ENCODE data around the gene RAB4B.
"Not testable (repeated sequence)": the region's sequence is repeated elsewhere in the genome, so short reads cannot be mapped to it uniquely, and the experiment has no call there.

The RAB4B gene, protein sequence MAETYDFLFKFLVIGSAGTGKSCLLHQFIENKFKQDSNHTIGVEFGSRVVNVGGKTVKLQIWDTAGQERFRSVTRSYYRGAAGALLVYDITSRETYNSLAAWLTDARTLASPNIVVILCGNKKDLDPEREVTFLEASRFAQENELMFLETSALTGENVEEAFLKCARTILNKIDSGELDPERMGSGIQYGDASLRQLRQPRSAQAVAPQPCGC

DNA sequence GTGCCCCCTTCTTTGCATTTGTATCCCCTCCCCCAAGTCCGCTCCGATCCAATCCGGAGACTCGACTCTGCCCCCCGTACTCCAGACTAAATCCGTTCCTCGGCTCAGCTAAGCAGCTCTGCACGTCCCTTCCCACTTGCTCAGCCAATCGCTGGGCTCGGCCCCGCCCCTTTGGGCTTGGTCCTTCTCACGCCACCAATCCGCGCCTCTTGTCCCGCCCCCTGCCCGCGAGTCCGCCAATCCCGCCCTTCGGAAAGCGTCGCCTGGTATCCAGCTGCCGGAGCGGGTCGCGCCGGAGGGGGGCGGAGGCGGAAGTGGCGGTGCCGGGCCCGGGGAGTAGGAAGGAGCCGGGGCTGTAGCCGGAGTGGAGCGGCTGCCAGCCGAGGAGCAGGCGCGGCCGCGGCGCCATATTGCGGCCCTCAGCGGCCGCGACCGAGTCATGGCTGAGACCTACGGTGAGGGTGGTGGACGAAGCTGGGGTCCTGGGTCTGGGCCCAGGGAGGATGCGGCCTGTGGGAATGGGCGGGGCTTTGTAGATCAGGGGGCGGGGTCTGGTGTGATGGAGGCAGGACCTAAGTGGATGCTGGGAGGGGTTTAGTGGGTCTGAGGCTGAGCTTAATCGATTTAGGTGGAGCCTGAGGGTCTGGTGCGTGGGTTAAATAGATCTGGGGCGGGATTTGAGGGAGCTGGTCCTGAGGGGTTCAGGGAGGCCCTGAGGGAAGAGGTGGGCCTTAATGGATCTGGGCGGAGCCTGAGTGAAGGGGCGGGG lies at the start of gene RAB4B:
TSS of gene RAB4B (plus strand) at position 311 of the 769 bp plus-strand sequence. CDS start at position 440, 129 bp downstream.
- peak; percentile 100 for DNase-seq (ENCODE audit: low read depth, low spot score)

DNA sequence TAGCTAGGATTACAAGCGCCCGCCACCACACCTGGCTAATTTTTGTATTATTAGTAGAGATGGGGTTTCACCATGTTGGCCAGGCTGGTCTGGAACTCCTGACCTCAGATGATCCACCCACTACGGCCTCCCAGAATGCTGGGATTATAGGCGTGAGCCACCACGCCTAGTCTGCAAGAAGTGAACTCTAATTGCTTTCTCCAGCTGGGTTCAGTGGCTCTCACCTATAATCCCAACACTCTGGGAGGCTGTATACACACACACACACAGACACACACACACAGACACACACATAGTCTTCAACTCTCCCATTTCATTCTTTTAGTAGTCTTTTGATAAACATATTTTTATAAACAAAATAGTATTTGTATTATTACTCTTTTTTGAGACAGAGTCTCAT lies 48.0 kb upstream of the RAB4B start:
- not testable (repeated sequence) for DNase-seq (ENCODE audit: low read depth, low spot score)

DNA sequence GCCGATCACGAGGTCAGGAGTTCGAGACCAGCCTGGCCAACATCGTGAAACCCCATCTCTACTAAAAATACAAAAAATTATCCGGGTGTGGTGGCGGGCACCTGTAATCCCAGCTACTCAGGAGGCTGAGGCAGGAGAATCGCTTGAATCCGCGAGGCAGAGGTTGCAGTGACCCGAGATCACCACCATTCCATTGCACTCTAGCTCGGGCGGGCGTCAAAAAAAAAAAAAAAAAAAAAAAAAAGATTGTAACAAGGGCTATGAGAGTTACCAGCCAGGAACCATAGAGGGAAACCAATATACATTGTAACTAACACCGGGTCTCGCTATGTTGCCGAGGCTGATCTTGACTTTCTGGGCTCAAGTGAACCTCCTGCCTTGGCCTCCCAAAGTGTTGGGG lies 45.7 kb upstream of the RAB4B start:
- DNase-seq (ENCODE audit: low read depth, low spot score), result not testable (repeated sequence)

DNA sequence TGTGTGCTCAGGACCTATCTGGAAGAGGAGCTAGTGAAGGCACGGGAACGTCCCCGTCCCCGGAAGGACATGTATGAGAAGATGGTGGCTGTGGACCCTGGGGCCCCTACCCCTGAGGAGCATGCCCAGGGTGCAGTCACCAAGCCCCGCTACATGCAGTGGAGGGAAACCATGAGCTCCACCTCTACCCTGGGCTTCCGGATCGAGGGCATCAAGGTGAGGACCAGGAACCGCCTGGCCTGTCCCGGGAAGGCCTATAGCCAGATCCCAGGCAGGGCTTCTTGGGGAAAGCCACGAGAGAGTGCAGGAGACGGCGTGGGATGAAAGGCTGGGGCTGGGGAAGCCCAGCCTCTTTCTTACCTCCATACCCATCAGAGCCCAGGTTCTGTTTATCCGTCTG lies 44.9 kb upstream of the RAB4B start:
- DNase-seq (ENCODE audit: low read depth, low spot score), result no peak

DNA sequence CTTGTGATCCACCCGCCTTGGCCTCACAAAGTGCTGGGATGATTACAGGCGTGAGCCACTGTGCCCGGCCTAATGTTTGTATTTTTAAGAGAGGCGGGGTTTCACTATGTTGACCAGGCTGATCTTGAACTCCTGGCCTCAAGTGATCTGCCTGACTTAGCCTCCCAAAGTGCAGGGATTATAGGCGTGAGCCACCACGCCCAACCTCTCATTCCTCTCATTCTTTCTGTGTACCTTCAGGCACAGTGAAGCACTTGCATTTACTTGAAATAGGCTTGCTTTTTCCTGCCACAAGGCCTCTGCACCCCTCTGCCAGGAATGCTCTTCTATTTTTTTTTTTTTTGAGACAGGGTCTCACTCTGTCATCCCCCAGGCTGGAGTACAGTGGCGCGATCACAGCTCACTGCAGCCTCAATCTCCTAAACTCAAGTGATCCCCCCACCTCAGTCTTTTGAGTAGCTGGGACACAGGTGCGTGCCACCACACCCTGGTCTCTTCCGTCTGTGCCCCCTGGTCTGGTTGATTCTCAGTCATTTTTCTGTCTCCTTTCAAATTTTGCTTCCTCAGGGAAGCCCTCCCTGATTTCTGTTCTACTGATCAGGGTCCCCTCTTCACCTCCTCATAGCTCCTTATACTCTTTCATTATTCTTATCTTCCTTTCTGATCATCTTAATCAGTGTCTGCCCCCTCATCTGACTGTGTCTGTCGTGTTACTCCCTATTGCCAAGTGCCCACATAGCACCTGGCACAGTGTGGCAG lies 42.9 kb upstream of the RAB4B start:
- no peak for DNase-seq (ENCODE audit: low read depth, low spot score)

DNA sequence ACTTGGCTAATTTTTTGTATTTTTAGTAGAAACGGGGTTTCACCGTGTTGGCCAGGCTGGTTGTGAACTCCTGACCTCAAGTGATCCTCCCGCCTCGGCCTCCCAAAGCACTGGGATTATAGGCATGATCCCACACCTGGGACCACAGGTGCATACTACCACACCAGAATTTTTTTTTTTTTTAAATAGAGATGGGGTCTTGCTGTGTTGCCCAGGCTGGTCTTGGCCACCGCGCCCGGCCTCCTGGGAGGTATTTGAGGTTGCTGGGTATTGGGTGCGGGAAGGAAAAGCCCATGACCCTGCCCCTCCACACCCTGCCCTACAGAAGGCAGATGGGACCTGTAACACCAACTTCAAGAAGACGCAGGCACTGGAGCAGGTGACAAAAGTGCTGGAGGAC lies 41.4 kb upstream of the RAB4B start:
- no peak for DNase-seq (ENCODE audit: low read depth, low spot score)

DNA sequence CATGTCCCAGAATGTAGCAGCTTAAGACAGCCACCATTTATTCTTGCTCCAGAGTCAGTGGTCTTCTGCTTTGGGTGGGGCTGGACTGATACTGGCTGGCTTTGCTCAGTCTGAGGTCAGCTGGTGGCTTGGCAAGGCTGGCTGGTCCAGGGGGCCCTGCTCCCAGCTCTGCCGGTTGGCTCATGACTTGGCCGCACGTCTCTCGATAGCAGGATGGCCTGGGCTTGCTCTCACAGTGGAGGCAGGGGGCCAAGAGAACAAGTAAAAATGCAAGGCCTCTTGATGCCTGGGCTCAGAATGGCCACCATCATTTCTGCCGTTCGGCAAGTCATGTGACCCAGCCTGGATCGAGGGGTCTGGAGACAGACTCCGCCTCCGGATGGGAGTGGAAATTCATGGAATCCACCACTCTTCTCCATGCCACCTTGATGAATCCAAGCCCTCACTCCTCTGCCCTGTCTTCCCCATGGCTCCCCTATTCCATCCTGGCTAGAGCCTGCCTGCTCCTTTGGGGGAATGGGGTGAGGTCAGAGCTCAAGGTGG lies 40.9 kb upstream of the RAB4B start:
- DNase-seq (ENCODE audit: low read depth, low spot score), result no peak

DNA sequence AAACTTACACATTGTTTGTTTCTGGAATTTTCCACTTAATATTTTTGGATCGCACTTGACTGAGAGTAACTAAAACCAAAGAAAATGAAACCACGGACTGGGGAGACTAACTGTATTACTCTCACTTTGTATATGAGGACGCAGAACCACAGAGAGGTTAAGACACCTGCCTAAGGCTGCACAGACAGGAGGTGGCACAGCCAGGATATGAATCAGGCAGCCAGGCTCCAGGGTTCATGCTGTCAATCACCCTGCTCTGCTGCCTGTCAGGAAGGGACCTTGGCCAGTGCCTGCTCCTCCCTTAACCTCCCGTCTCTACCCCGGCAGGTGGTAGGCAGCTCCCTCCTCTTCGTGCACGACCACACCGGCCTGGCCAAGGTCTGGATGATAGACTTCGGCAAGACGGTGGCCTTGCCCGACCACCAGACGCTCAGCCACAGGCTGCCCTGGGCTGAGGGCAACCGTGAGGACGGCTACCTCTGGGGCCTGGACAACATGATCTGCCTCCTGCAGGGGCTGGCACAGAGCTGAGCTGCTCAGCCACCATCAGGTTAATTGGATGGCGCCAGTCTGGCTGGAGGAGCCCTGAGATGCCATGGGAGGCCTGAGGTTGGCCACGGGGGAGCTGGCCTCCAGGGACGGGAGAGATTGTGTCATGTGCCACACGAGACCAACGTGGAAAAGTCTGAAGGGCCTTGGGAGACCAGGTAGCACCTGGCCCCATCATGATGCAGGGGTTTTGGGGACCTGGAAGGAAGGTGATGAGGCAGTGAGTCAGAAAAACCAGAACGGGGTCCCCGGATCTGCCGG lies 38.8 kb upstream of the RAB4B start:
- no peak for DNase-seq (ENCODE audit: low read depth, low spot score)

DNA sequence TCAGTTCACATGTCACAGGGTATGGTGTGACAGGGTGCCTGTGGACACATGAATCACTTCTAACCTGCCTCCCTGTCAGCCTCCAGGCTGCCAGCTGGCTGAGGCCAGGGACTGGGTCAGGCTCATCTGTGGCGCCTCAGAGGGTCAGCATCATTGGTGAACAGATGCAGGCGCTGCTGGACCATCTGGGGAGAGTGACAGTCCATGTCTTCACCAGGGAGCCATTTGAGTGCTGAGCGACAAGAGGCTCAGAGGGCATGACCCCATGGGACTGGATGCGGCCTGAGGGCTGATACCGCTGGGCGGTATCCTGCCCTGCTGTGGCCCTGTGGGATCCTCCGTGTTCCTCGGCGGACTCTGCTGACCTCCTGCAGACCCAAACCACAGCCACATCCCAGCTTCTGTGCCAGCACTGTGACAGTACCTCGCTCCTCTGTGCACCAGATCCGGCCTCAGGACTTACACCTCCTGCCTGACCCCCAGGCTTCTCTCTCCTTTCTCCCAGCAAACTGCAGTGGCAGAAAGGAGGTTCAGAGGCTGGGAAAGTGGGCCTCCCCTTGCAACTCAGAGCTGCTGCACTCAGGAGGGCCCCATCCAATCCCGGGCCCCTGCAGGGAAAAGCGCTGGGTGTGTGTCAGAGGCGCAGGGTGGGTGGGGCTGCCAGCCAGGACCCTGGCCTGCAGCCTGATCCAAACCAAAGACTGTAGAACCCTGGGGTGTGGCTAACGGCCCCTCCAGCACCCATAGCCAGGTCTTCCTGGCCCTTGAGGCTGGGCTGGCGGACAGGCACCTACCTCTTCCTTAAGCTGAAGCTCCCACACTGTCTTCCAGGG lies 38.0 kb upstream of the RAB4B start:
- no peak for DNase-seq (ENCODE audit: low read depth, low spot score)

DNA sequence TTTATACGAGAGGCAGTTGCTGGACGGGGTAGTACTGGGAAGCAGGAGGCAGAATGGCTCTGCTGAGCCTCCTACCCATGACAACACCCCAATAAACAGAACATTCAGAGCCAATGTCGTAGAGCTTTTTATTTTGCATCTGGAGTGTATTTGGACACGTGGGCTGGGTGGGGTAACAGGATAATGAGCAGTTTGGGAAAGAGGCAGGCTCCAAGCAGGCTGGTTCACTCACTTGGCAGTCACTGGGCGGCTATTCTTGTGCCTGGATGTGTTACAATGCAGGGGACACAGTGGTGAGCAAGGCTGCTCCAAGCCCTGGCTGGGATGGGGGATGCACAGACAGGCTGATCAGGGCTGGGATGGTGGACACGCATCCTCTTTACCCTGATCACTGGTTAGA lies 37.3 kb upstream of the RAB4B start:
- DNase-seq (ENCODE audit: low read depth, low spot score), result no peak

DNA sequence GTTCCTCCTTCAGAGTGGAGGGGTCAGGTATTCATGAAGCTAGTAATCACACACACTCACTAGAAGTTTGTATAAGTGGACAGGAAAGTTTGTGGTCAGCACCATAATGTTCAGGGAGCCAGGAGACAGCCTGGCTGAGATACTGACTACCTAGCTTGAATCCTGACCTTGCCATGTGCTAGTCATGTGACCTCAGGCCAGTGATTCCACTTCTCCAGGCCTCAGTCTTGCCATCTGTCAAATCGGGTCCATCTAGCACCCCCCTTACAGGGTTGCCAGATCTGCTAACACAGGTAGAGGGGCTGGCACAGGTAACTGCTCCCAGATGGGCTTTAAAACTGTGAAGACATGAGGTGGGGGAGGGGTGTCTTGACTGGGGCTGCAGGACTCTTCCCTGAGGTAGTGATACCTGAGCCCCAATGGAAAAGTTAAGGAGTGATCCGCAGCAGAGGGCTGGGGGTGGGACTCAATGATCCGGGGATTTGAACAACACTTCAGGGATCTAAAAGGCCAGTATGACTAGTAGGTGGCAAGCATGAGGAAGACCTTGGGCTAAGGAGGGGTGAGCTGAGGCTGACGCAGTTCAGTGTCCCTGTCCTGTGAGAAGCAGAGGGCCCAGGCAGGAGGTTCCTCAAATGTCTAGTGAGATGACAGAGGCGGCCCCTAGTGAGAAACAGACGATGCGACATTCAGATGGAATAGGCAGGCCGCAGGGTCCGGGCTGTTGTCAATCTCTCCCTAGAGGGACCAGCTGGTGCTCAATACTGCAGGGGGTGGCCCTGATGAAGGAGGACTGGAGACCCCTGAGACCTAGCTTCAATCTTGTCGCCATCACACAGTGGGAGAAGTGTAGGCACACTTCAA lies 36.3 kb upstream of the RAB4B start:
- DNase-seq (ENCODE audit: low read depth, low spot score), result no peak

DNA sequence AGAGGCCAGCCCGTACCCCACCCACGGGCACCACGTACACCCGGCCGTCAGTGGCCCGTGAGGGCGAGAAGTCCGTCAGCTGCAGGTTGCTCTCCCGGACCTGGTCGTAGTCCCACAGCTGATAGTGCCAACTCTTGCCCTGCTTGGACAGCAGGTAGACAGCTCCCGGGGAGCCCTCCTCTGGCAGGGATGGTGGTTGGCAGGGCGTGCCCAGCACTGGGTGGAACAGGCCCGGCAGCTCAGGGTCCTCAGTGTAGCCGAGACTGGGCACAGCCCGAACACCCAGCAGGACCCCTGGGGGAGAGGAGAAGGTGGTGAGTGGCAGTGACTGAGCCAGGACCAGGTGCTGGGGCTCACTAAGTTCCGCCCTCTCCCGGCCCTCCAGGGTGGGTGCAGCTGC lies 35.6 kb upstream of the RAB4B start:
- no peak for DNase-seq (ENCODE audit: low read depth, low spot score)

DNA sequence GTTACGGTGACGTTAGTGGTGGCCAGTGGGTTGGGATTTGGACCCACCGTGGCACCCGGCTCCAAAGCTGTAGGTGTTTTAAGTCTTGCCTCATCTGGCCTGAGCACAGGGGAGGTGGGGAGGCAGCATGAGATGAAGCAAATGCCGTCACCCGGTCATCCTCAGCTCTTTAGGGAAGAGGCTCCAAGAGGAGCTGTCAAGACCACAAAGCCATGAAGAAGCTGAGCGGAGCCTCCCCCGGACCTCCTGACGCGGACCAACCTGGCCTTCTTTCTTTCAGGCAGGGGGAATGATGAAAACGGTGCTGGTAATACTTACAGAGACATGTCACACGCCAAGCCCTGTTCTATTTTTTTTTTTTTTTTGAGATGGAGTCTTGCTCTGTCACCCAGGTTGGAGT lies 35.2 kb upstream of the RAB4B start:
- DNase-seq (ENCODE audit: low read depth, low spot score), result no peak

DNA sequence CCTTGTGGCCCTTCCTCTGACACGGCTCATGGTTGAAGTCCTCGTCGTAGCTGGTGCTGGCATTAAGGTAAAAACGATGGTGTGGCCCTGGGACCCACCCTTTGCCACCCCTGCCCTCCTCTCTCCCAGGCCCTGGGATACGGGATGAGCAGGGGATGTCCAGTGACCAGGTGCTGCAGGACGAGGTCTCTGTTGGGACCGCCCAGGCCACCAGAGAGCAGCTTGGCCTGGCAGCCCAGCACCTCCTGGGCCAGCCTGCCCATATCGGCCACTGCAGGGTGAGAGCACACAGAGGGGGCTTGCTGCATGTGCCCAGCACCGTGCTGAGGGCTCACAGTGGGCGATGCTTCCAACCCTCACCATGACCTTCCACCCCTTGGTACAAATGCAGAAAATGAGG lies 34.1 kb upstream of the RAB4B start:
- DNase-seq (ENCODE audit: low read depth, low spot score), result no peak

DNA sequence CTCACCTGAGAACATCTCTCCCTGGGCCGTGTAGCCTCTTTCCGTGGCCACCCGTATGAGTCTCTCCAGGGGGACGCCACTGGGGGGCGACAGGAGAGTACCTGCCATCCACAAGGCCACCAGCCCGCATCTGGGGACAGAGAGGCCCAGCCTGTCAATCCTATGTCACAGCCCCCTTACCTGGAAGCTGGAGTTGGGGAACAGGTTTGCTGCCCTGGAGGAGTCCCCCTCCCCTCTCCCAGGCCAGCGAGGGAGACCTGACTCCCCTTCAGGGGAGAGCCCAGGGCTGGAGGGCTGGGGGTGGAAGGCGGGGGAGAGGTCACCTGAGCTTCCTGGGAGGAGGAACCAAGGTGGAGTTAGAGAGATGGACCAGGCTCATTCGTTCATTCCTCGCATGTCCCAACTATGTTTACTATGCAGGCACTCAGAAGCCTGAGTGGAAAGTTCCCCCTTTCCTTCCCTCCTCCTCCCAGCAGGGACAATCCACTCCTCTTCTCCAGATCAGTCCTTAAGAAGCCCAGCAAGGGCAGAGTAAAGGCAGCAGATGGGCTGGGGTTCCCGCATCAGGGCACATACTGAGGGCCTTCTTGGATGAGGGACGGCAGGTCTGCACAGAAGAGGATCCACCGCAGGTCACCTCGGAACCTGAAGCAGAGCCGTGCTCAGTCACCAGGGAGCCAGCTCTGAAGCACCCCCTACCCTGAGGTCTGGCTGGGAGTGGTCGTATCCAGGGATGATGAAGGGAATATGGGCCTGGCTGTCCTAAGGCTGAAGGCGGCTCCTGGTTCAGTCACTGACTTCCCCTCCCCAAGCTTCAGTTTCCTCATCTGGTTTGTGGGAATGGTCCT lies 33.3 kb upstream of the RAB4B start:
- no peak for DNase-seq (ENCODE audit: low read depth, low spot score)

DNA sequence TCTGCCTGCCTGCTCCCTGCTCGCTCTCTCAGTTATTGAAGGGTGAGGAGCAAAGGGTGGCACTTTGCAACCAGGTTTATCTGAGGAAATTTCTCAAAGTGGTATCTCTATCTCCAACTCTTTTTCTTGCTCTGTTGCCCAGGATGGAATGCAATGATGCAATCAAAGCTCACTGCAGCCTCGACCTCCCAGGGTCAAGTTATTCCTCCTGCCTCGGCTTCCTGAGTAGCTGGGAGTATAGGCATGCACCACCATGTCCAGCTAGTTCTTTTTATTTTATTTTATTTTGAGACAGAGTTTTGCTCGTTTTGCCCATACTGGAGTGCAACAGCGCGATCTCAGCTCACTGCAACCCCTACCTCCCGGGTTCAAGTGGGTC lies 32.7 kb upstream of the RAB4B start:
- DNase-seq (ENCODE audit: low read depth, low spot score), result no peak

DNA sequence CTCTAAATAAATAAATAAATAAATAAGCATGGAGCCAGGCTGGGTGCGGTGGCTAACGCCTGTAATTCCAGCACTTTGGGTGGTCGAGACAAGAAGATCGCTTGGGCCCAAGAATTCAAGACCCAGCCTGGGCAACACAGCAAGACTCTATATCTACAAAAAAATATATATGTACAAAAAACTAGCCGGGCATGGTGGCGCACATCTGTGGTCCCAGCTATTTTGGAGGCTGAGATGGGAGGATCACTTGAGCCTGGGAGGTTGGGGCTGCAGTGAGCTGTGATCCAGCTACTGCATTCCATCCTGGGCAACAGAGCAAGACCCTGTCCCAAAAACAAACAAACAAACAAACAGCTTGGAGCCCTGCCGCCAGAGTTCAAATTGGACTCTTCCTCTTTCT lies 30.5 kb upstream of the RAB4B start:
- no peak for DNase-seq (ENCODE audit: low read depth, low spot score)

DNA sequence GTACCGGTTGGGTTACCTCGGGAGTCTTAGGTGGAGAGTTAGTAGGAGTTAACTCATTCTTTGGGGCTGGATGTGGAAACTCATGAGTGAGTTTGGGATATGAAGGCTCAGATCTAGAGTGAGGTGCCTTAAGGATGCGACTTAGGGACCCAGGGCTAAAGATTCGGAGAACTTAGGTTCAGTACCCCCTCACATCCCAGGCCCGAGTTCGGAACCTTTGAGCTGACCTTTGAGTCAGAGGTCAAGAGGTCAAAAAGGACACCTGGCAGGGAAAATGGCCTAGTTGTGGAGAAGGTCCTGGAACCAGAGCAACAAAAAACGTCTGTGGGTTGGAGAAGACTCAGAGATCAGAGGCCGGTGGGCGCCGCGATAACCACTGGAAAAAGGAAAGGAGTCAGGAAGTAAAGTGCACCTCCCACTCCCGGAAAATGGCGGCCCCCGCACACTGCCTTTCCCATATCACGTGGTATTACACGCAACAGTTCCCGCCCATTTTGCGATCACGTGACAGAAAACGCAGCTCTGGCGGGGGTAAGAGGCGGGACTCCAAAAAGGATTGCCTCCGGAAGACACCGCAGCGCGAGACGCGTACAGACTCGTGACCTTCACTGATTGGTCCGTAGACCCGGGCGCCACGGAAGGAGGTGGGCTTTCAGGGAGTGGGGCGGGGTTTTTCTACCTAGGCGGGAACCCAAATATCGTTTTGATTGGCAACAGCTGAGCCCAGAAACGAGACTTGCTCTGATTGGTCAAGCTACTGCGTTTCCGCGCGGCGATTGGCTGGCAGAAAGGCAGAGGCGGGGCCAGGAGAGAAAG lies 27.8 kb upstream of the RAB4B start, which contains the start of gene ACTMAP:
TSS of gene ACTMAP (minus strand) at position 420 of the 816 bp plus-strand sequence. CDS start 674 bp downstream, outside the sequence.
- DNase-seq (ENCODE audit: low read depth, low spot score), result peak; percentile 99

Data from smooth muscle cell of the brain vasculature (primary cell).